ENCODE measurements around the gene LRRC56.
A peak's percentile ranks its signal among the peaks of the same experiment; 100 is the strongest.

The LRRC56 gene

DNA sequence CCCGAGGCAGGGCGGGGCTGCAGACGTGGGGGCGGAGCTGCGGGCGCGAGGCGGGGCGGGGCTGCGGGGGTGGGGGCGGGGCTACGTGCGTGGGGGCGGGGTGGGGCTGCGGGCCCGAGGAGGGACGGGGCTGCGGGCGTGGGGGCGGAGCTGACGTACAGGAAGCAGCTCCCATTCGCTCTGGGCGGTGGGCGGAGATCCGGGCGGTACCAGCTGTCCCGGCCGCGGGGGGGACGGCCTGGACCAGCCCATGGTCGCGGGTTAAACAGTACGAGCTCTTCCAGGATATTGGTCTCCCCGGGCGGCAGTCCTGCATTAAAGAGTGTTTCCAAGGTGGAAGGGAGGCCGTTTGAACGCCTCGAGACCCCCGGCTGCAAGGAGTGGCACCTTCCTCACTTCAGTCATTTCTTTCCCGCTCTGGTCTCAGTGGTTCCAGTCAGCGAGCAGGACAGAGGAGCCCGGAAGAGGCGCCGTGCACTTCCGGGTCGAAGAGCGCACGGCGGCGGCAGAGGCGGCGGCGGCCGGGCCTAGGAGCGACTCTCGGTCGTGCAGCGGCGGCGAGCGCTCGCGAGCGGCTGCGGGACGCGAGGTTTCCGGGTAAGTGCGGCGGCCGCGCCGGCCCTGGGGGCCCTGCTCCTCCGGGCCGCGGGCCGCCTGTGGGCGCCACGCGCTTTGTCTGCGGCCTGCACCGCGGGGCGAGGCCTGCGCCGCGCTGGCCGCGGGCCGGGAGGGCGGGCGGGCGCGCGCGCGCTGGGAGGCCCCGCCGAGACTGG is 38.9 kb downstream of the LRRC56 start, which contains the start of gene PHRF1:
Gene PHRF1, plus strand, starts transcription at position 475 of the 773 bp plus-strand sequence. CDS start 5,043 bp downstream, outside the sequence.
- DNase-seq (ENCODE audit: low spot score), result peak; percentile 93

DNA sequence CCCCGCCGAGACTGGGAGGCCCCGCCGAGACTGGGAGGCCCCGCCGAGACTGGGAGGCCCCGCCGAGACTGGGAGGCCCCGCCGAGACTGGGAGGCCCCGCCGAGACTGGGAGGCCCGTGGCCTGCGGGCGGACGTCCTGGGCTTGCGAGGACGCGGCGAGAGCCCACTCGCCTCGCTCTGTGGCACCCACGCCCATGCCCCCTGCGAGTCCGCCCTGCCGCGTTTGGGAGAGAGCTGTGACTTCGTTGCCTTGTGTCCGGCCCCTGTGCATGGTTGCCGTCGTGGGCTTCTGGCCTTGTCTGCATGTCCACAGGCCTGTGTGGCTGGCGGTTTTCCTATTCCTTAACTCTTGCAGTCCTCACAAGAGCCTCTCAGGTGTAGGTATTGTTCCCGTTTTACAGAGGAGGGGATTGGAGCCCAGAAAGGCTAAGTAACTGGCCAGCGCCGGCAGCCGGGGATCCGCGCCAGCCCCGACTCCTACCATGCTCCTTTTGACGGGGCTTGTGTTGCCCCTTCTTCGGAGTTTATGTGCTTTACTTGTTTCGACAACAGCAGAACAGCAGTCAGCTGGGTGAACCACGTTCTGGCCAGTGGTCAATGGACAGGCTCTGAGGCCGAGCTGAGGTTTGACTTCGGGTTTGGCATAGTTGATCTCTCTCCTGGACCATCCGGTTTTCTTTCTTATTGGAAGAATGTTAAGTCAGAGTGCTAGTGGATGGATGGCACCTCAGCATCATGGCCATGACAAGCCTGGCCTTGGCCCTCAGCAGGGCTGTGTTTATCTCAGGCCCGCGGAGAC is 39.7 kb downstream of the LRRC56 start:
- no peak for DNase-seq (ENCODE audit: low spot score)

DNA sequence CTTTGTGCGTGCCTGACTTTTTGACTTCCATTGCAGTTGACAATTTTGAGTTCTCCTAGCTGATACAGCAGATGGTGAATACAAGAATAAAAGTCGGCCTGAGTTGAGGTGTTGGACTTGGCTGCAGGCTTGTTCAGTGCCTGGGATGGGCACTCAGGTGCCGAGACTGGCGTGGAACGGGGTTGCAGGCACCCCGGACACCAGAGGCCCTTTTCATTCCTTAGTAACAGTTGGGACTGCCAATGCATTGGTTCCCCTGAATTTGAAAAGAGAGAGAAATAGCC is 40.2 kb downstream of the LRRC56 start:
- no peak for DNase-seq (ENCODE audit: low spot score)

DNA sequence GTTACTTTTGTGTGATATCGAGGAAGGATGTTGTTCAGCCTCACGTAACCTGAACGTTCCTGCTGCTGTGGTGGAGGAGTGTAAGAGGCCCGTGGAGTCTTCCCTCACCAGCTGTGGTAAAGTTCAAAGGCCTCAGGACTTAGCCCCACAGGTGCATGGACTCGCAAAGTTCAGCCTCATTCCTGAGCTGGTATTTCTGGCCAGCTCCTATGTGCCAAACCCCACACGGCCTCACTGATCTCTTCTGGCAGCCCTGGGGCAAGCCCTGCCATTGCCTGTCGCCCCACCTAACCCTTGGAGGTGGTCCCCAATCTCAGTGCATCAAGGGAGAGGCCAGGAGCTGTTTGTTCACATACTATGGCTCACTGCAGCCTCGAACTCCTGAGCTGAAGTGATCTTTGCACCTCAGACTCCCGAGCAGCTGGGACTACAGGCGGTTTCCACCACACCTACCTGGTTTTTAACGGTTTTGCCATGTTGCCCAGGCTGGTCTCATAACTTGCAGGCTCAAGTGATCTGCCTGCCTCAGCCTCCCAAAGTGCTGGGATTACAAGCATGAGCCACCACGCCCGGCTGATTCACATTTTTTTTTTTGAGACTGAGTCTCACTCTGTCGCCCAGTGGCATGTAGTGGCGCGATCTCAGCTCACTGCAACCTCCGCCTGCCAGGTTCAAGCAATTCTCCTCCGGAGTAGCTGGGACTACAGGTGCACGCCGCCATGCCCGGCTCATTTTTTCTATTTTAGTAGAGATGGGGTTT is 41.1 kb downstream of the LRRC56 start:
- no peak for DNase-seq (ENCODE audit: low spot score)

DNA sequence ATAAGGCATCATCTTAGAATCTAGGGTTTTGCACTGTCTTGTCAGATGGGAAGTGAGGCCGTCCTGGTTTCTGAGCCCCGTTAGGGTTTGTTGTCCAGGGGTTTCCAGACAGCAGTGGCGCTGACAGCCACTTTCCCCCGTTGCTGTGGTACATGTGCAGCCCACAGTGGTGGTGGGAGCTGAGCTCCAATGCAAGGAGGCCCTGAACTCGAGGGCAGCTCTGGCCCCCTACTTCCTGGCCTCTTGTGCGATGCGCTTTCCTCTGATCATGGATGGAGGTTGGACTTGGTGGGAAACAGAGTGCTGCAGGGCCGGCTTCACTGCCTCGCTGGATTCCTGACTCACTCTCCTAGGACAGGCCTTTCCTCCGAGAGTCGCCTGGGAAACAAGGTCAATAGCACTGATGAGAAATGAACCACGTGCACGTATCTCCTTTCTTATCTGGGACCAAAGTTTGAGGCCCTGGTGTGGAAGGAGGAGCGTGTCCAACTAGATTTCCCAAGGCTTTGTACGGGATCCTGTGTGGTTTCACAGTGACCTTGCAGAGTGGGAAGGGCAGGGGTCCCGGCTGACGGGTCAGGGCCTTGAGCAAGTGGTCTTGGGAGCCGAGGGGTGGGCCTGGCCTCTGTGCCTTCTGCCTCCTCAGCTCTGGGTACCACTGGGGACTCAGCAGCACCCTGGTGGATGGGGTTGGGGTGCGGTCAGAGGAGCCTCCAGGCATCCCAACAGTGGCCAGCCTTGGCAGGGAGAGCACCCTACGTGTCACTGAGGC is 42.7 kb downstream of the LRRC56 start:
- DNase-seq (ENCODE audit: low spot score), result no peak

GRCh38 chr11:581342-581741 is 44.0 kb downstream of the LRRC56 start:
- DNase-seq (ENCODE audit: low spot score), result no peak

DNA sequence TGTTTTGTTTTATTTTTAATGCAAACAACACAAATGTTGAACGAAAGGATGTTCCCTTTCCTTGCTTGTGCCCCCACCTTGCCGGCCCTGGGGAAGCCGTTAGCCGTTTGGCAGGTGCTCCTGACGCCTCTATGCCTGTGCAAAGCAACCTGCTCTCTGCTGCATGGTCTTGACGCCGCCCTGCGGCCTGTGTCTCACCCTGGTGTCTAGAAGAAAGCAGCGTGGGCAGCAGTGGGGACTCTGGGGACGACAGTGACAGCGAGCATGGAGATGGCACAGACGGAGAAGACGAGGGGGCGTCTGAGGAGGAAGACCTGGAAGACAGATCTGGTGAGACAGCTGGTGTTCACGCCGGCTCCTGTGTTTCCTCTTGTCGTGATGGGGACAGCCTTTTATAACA is 44.4 kb downstream of the LRRC56 start:
- DNase-seq (ENCODE audit: low spot score), result no peak

GRCh38 chr11:584287-584686 is 47.0 kb downstream of the LRRC56 start:
- DNase-seq (ENCODE audit: low spot score), result no peak

- no peak for DNase-seq (ENCODE audit: low spot score)
These were observed 49.3 kb downstream of the LRRC56 start for GRCh38 chr11:586376-587316.

DNA sequence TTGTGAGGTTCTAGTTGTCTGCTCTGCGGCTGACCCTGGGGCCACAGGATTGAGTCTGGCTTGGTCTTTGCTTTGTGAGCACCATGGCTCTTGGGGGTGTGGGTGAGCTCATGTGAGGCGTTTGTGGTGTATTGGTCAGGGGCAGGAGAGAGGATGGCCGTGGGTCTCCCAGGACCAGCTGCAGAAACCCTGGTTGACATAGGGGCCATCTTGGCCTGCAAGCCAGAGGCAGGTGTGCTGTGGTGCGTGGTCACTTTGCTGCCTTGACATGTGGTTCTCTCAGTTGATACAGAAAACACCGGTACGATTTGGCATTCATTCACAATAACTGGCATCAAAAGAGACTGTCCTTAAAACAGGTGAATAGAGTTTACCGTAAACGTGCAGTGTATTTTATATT is 50.2 kb downstream of the LRRC56 start:
- no peak for DNase-seq (ENCODE audit: low spot score)

- no peak for DNase-seq (ENCODE audit: low spot score)
These were observed 50.7 kb downstream of the LRRC56 start for GRCh38 chr11:587978-588380.

DNA sequence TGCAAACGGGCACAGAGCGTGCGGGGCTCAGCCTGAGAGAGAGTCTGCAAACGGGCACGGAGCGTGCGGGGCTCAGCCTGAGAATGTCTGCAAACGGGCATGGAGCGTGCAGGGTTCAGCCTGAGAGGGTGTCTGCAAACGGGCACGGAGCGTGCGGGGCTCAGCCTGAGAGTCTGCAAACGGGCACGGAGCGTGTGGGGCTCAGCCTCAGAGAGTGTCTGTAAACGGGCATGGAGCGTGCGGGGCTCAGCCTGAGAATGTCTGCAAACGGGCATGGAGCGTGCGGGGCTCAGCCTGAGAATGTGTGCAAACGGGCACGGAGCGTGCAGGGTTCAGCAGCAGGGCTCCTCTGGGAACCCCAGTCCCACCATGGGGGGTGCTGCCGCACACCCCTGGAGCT is 52.5 kb downstream of the LRRC56 start:
- DNase-seq (ENCODE audit: low spot score), result no peak

DNA sequence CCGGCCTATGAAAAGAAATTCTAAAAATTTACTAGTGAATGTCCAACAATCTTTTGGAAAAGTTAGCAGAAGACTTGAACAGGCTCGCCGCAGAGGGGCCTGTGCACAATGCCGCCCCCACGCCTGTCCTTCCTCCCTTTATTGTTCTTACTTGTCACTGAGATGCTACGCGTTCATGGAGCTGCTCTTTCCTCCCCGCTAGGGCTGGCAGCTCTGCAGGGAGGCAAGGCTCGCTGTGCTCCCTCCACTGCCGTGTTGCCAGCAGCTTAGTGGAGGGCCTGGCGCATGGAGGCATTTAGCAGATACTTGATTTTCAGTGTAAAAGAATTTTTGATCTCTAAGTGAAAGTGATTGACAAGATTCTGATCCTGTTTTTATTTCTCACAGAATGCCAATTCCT is 53.7 kb downstream of the LRRC56 start:
- peak; percentile 57 for DNase-seq (ENCODE audit: low spot score)

DNA sequence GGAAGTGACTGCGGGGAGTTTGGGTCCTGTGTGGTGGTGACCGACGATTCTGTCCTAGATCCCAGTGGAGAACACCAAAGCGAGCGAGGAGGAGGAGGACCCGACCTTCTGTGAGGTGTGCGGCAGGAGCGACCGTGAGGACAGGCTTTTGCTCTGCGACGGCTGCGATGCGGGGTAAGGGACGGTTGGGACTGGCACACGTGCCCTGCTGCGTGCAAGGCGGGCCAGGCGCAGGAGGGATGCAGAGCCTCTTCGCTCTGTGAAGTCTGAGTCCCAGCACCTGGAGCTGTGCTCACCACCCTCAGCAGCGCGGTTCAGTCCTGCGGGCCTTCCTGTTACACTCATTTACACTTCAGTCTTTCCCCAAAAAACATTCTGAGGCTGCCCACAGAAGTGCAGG is 55.2 kb downstream of the LRRC56 start:
- DNase-seq (ENCODE audit: low spot score), result no peak

DNA sequence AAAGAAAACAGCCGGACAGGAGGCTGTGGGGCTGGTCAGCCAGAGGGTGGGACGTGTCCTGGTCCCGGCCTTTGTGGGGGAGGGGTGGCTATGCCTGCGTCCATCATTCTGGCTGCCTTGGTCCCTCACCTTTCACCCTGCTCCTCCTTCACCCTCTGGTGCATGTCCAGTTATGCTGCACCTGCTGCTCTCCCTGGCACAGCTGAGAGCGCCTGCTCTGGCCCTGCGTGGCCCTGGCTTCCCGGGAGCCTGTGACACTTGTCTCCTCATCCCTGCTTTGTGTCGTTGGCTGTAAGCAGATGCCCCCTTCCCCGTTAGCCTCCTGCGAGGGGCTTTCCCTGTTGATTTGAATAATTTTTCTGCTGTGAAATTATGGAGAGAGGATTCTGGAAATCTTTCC is 55.6 kb downstream of the LRRC56 start:
- no peak for DNase-seq (ENCODE audit: low spot score)

GRCh38 chr11:593347-593746 is 56.0 kb downstream of the LRRC56 start:
- DNase-seq (ENCODE audit: low spot score), result no peak

GRCh38 chr11:595400-595799 is 58.1 kb downstream of the LRRC56 start:
- DNase-seq (ENCODE audit: low spot score), result no peak

DNA sequence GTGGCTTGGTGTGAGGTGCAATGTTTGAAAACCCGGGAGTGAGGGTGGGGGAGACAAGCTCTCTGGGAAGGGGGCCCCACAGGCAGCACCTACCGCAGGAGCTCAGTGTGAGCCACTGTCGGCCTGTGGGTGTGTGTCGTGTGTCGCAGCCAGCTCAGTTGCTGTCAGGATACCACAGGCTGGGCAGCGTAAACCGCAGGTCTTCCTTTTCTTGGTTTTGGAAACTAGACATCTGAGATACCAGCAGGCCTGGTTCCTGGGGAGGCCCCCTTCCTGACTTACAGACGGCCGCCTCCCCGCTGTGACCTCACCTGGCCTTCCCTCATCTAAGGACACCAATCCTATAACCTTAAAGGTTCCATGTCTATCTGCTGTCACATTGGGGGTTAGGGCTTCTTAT is 59.0 kb downstream of the LRRC56 start:
- DNase-seq (ENCODE audit: low spot score), result no peak

DNA sequence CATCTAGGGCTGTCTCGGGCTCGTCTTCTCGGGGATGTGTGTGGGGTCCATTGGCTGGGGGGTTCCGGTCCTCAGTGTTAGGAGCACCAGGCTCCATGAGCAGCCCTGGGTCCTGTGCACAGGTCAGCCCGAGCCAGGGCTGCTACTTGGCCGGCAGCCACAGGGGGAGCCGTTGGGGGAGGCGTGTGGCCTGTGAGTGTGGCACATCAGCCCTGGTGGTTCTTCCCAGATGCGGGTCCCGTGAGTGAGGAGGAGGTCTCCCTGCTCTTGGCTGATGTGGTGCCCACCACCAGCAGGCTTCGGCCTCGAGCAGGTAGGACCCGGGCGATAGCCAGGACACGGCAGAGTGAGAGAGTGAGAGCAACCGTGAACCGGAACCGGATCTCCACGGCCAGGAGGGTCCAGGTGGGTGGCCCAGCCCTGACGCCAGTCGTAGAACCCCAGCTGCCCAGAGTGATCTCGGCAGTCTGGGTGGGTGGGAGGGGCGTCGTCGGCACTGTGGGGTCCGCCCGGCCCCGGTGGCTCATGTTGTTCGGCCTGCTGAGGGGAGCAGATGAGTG is 59.9 kb downstream of the LRRC56 start:
- DNase-seq (ENCODE audit: low spot score), result no peak

GRCh38 chr11:598005-598680 is 60.8 kb downstream of the LRRC56 start:
- DNase-seq (ENCODE audit: low spot score), result no peak
